Measurements from ENCODE around the gene ROR1. TPM values are rescaled to one million over a fixed set of nuclear protein-coding genes. Genes with fewer than 3 reads are reported as not detected.

The ROR1 gene
- total RNA-seq, 1 experiment from 2014 or later = 19.0 TPM

- Histone ChIP-seq H3K4me3 (no peak overlapping the region), H3K9me3 (ENCODE audit: insufficient read depth, low read depth) (no peaks in the 10 kb centered on the region), H3K27ac (no peak overlapping the region), H3K36me3 (ENCODE audit: low read depth) (no peaks in the 10 kb centered on the region), H4K20me1 (ENCODE audit: insufficient read depth) (peaks cover 3% of the 10 kb centered on the region; the same call in 1 of the 2 replicates), H3K9me2 (ENCODE audit: insufficient read depth) (no peaks in the 10 kb centered on the region), H3K4me2 (no peak overlapping the region), H3F3A (ENCODE audit: insufficient read depth, low read depth) (no peaks in the 10 kb centered on the region; the same call in 1 of the 2 replicates), H3K4me1 (replicated peaks; ENCODE audit: insufficient read depth) (no peaks in the 10 kb centered on the region), H2AFZ (no peak overlapping the region), H3K79me2 (ENCODE audit: low read depth) (no peaks in the 10 kb centered on the region), H3K27me3 (ENCODE audit: insufficient read depth, low read depth) (no peaks in the 10 kb centered on the region)
- intact Hi-C loops (cut with micrococcal nuclease; ENCODE audit: unreplicated experiment) = no loop called here
- no TSS peak for BruUV-seq (replicated peaks)
- ChIA-PET CTCF (interaction anchor here (0.7 kb wide), 1 partner anchor 412 kb away, joined by 5 read pairs; no protein-coding TSS in a partner anchor), POLR2A (ENCODE audit: unreplicated experiment) (no interaction called here)
- TF ChIP-seq EZH2 (IDR thresholded peaks at IDR 0.05; ENCODE audit: low read depth) (no peak), CTCF (conservative IDR thresholded peaks at IDR 0.05) (no peak)
- no peak for DNase-seq
These were observed 333.8 kb downstream of the ROR1 start for GRCh38 chr1:64107632-64108031.

- TF ChIP-seq CTCF (conservative IDR thresholded peaks at IDR 0.05) (no peak), EZH2 (IDR thresholded peaks at IDR 0.05; ENCODE audit: low read depth) (no peak)
- Histone ChIP-seq H4K20me1 (ENCODE audit: insufficient read depth) (no peaks in the 10 kb centered on the region), H3K9me3 (ENCODE audit: insufficient read depth, low read depth) (no peaks in the 10 kb centered on the region), H3K79me2 (ENCODE audit: low read depth) (no peaks in the 10 kb centered on the region), H3F3A (ENCODE audit: insufficient read depth, low read depth) (no peaks in the 10 kb centered on the region; the same call in 1 of the 2 replicates), H3K4me2 (no peak overlapping the region), H3K4me3 (no peak overlapping the region), H3K27me3 (ENCODE audit: insufficient read depth, low read depth) (no peaks in the 10 kb centered on the region), H3K36me3 (ENCODE audit: low read depth) (no peaks in the 10 kb centered on the region), H3K27ac (no peak overlapping the region), H3K9me2 (ENCODE audit: insufficient read depth) (no peaks in the 10 kb centered on the region), H2AFZ (no peak overlapping the region), H3K4me1 (replicated peaks; ENCODE audit: insufficient read depth) (no peaks in the 10 kb centered on the region)
- intact Hi-C loops (cut with micrococcal nuclease; ENCODE audit: unreplicated experiment) = no loop called here
- no peak for DNase-seq
- POLR2A ChIA-PET (ENCODE audit: unreplicated experiment) = interaction anchor here (0.6 to 0.7 kb wide), 2 partner anchors 26 to 430 kb away, joined by 3 to 5 read pairs; no protein-coding TSS in a partner anchor
- no TSS peak for BruUV-seq (replicated peaks)
- CTCF ChIA-PET = no interaction called here
These were observed 337.3 kb downstream of the ROR1 start for GRCh38 chr1:64110924-64111777.

GRCh38 chr1:64111787-64112186 is 338.0 kb downstream of the ROR1 start:
- no peak overlapping the region for H3K4me3 ChIP-seq
- H3K9me2 ChIP-seq (ENCODE audit: insufficient read depth) = no peaks in the 10 kb centered on the region
- TF ChIP-seq EZH2 (IDR thresholded peaks at IDR 0.05; ENCODE audit: low read depth) (no peak), CTCF (conservative IDR thresholded peaks at IDR 0.05) (no peak)
- CTCF ChIA-PET = no interaction called here
- intact Hi-C loops (cut with micrococcal nuclease; ENCODE audit: unreplicated experiment) = no loop called here
- no peak overlapping the region for H2AFZ ChIP-seq
- H4K20me1 ChIP-seq (ENCODE audit: insufficient read depth) = no peaks in the 10 kb centered on the region
- no peaks in the 10 kb centered on the region for H3K9me3 ChIP-seq (ENCODE audit: insufficient read depth, low read depth)
- H3K4me2 ChIP-seq = no peak overlapping the region
- POLR2A ChIA-PET (ENCODE audit: unreplicated experiment) = interaction anchor here (0.7 kb wide), 1 partner anchor 26 kb away, joined by 3 read pairs; no protein-coding TSS in a partner anchor
- no peaks in the 10 kb centered on the region for H3K79me2 ChIP-seq (ENCODE audit: low read depth)
- no peaks in the 10 kb centered on the region for H3K4me1 ChIP-seq (replicated peaks; ENCODE audit: insufficient read depth)
- no peaks in the 10 kb centered on the region; the same call in 1 of the 2 replicates for H3F3A ChIP-seq (ENCODE audit: insufficient read depth, low read depth)
- BruUV-seq (replicated peaks) = no TSS peak
- no peaks in the 10 kb centered on the region for H3K36me3 ChIP-seq (ENCODE audit: low read depth)
- H3K27ac ChIP-seq = no peak overlapping the region
- no peaks in the 10 kb centered on the region for H3K27me3 ChIP-seq (ENCODE audit: insufficient read depth, low read depth)
- no peak for DNase-seq
